GM23338 (cell line): Measurements from ENCODE around the gene CAMK1.
A peak's percentile ranks its signal among the peaks of the same experiment; 100 is the strongest.

Source experiments
- CREB1 ChIP-seq: fragments of 250-450 bp; sonication (Bioruptor Pico); IDR thresholded peaks from 2 replicates; pipeline ENCODE4 v1.5.0; 2020; ENCODE audit warnings: low read depth, mild to moderate bottlenecking, moderate library complexity
- ETS1 ChIP-seq: IDR thresholded peaks from 2 replicates; pipeline ENCODE4 v1.6.1; 2016; ENCODE audit warnings: antibody characterized with exemption
- EZH2 ChIP-seq: fragments of 200-600 bp; sonication (generic); IDR thresholded peaks from one replicate; pipeline ENCODE4 v1.8.0; 2017; ENCODE audit warnings: antibody characterized with exemption, mild to moderate bottlenecking, low read depth; ENCODE audit not compliant: unreplicated experiment
- EZH2phosphoT487 ChIP-seq: fragments of 200-600 bp; sonication (generic); IDR thresholded peaks from one replicate; pipeline ENCODE4 v1.8.1; 2018; ENCODE audit warnings: antibody characterized with exemption; ENCODE audit not compliant: unreplicated experiment
- JUNB ChIP-seq: IDR thresholded peaks from one replicate; pipeline ENCODE4 v1.6.1; 2016; ENCODE audit warnings: antibody characterized with exemption; ENCODE audit not compliant: unreplicated experiment
- POLR2AphosphoS5 ChIP-seq: IDR thresholded peaks from 2 replicates; pipeline ENCODE4 v1.6.1; 2016; ENCODE audit warnings: antibody characterized with exemption, low read depth
- STAT1 ChIP-seq: IDR thresholded peaks from one replicate; pipeline ENCODE4 v1.6.1; 2016; ENCODE audit warnings: antibody characterized with exemption; ENCODE audit not compliant: unreplicated experiment
- ZNF331 ChIP-seq: fragments of 250-450 bp; sonication (Bioruptor Pico); IDR thresholded peaks from 2 replicates; pipeline ENCODE4 v1.5.0; 2020; ENCODE audit warnings: low read depth, mild to moderate bottlenecking, moderate library complexity
- ZNF462 ChIP-seq: fragments of 250-450 bp; sonication (Bioruptor Pico); IDR thresholded peaks from 2 replicates; pipeline ENCODE4 v1.5.0; 2020; ENCODE audit warnings: mild to moderate bottlenecking, moderate library complexity
- TF ChIP-seq, protein P1 (sequence below), 2 experiments: fragments of 200-600 bp in 1 of 2; sonication (generic) in 1 of 2; conservative IDR thresholded peaks; 2 replicates each; pipeline versions ENCODE4 v1.5.1 to v1.6.1; 2016 to 2017; ENCODE audit warnings: antibody characterized with exemption in 2 of 2, low read depth in 2 of 2, mild to moderate bottlenecking in 2 of 2, moderate library complexity in 1 of 2
- TF ChIP-seq, protein P2 (sequence below): IDR thresholded peaks from one replicate; pipeline ENCODE4 v1.6.1; 2018; ENCODE audit warnings: antibody characterized with exemption; ENCODE audit not compliant: unreplicated experiment

- no peak for TF ChIP-seq EZH2phosphoT487
- TF ChIP-seq, protein P1, sequence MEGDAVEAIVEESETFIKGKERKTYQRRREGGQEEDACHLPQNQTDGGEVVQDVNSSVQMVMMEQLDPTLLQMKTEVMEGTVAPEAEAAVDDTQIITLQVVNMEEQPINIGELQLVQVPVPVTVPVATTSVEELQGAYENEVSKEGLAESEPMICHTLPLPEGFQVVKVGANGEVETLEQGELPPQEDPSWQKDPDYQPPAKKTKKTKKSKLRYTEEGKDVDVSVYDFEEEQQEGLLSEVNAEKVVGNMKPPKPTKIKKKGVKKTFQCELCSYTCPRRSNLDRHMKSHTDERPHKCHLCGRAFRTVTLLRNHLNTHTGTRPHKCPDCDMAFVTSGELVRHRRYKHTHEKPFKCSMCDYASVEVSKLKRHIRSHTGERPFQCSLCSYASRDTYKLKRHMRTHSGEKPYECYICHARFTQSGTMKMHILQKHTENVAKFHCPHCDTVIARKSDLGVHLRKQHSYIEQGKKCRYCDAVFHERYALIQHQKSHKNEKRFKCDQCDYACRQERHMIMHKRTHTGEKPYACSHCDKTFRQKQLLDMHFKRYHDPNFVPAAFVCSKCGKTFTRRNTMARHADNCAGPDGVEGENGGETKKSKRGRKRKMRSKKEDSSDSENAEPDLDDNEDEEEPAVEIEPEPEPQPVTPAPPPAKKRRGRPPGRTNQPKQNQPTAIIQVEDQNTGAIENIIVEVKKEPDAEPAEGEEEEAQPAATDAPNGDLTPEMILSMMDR (conservative IDR thresholded peaks at IDR 0.05; ENCODE audit: low read depth in 2 of 2): no peak
- TF ChIP-seq ETS1: peak; percentile 48
- peak; percentile 82 for TF ChIP-seq POLR2AphosphoS5
- TF ChIP-seq JUNB: no peak
- no peak for TF ChIP-seq EZH2
- TF ChIP-seq ZNF331 (CRISPR knock-in tag): no peak
- TF ChIP-seq, protein P2, sequence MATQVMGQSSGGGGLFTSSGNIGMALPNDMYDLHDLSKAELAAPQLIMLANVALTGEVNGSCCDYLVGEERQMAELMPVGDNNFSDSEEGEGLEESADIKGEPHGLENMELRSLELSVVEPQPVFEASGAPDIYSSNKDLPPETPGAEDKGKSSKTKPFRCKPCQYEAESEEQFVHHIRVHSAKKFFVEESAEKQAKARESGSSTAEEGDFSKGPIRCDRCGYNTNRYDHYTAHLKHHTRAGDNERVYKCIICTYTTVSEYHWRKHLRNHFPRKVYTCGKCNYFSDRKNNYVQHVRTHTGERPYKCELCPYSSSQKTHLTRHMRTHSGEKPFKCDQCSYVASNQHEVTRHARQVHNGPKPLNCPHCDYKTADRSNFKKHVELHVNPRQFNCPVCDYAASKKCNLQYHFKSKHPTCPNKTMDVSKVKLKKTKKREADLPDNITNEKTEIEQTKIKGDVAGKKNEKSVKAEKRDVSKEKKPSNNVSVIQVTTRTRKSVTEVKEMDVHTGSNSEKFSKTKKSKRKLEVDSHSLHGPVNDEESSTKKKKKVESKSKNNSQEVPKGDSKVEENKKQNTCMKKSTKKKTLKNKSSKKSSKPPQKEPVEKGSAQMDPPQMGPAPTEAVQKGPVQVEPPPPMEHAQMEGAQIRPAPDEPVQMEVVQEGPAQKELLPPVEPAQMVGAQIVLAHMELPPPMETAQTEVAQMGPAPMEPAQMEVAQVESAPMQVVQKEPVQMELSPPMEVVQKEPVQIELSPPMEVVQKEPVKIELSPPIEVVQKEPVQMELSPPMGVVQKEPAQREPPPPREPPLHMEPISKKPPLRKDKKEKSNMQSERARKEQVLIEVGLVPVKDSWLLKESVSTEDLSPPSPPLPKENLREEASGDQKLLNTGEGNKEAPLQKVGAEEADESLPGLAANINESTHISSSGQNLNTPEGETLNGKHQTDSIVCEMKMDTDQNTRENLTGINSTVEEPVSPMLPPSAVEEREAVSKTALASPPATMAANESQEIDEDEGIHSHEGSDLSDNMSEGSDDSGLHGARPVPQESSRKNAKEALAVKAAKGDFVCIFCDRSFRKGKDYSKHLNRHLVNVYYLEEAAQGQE: no peak
- TF ChIP-seq ZNF462: no peak
- peak; percentile 78 for TF ChIP-seq CREB1 (CRISPR knock-in tag)
- no peak for TF ChIP-seq STAT1
Measured at GRCh38 chr3:9731206-9732079, 38.3 kb downstream of the CAMK1 start, which contains the start of gene BRPF1.
